Activated CD4-positive, alpha-beta T cell treated with anti-CD3 and anti-CD28 coated beads for 1 hour (primary cell): ENCODE data around the gene CYSLTR2.
A peak's percentile ranks its signal among the peaks of the same experiment; 100 is the strongest.

Experiments used
- DNase-seq: peaks from one replicate; pipeline ENCODE4 v3.0.0-alpha.2; 2020

CYSLTR2 gene

DNA sequence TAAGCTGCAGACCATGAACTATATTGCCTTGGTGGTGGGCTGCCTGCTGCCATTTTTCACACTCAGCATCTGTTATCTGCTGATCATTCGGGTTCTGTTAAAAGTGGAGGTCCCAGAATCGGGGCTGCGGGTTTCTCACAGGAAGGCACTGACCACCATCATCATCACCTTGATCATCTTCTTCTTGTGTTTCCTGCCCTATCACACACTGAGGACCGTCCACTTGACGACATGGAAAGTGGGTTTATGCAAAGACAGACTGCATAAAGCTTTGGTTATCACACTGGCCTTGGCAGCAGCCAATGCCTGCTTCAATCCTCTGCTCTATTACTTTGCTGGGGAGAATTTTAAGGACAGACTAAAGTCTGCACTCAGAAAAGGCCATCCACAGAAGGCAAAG is 53.7 kb downstream of the CYSLTR2 start:
- DNase-seq, result no peak

DNA sequence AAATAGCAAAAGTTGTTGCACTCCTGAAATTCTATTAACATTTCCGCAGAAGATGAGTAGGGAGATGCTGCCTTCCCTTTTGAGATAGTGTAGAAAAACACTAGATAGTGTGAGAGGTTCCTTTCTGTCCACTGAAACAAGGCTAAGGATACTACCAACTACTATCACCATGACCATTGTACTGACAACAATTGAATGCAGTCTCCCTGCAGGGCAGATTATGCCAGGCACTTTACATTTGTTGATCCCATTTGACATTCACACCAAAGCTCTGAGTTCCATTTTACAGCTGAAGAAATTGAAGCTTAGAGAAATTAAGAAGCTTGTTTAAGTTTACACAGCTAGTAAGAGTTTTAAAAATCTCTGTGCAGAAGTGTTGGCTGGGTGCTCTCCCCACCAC is 55.0 kb downstream of the CYSLTR2 start:
- no peak for DNase-seq

DNA sequence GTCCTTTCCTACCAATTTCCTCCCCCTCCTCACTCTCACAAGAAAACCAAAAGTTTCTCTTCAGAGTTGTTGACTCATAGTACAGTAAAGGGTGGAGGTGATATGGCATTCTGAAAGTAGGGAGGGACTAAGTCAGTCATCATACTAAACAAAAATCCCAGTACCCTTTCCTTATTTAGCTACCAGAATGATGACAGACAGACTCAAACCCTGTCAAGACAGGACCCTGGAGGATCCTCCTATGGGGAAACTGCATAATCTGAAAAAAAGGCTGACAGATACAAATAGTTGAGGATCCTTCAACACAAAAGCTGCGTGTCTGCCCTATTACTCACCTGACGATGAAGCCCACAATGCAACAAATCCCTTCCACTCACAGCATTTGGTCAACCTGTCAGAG is 55.5 kb downstream of the CYSLTR2 start:
- DNase-seq, result no peak

DNA sequence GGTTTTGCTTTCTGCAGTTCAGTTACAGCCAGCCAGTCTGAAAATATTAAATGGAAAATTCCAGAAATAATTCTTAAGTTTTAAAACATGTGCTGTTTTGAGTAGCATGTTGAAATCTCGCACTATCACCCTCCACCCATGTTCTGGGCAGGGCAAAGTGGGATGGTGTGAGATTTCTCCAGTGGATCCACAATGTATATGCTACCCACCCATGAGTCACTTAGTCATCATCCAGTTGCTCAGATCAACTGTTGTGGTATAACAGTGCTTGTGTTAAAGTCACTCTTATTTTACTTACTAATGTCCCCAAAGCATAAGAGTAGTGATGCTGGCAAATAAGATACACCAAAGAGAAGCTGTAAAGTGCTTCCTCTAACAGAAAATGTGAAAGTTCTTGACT is 56.4 kb downstream of the CYSLTR2 start:
- DNase-seq, result no peak

DNA sequence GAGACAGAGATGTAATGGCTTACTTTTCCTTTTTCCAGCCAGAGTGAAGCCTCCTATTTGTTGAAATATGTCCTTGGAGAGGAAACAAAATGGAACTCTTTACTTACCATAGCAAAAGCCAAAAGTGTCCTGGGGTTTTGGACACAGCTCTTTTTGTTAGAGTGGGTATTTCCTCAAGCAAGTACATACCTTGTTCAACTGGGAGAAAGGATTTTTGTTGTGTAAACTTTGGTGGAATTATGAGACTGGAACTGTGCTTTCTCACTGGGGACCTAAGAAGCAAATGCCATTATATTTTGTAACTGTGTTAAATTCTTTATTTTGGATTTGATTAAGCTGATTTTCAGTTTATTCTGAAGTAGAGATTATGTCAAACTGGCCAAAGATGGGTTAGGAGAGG is 58.4 kb downstream of the CYSLTR2 start:
- no peak for DNase-seq

DNA sequence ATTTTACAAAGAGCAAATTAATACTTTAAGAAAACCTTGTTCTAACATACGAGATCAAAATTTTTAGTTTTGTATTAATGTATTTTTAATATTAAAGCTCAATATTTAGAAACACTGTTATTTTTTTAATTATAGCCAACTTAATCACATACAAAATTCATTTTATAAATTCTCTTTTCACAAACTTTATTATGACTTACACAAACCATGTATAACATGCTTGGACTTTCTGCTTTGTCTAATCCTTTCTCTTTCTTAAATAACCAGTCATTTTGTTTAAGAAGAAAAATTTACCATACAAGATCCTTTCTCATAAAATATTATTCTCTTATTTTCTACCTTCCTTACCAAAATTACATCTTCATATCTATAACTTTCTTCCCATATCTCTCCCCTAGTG is 62.2 kb downstream of the CYSLTR2 start:
- DNase-seq, result no peak

DNA sequence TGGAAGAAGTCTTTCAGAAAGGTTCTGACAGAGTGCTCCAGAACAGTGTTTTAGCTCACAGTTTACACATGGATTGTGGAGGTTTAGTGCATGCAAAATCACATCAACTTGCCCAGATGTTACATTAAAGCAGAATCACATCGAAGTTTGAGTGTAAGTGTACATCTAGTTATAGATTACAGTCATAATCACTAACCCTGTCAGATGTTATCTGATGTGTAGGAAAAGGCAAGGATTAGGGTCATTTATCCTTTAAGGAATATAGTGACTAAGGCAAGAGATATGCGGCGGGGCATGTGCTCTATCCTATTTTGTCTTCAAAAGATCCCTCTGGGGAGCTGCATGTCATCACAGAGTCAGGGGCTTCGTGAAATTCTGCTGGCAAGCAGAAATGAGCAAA is 66.9 kb downstream of the CYSLTR2 start:
- no peak for DNase-seq

DNA sequence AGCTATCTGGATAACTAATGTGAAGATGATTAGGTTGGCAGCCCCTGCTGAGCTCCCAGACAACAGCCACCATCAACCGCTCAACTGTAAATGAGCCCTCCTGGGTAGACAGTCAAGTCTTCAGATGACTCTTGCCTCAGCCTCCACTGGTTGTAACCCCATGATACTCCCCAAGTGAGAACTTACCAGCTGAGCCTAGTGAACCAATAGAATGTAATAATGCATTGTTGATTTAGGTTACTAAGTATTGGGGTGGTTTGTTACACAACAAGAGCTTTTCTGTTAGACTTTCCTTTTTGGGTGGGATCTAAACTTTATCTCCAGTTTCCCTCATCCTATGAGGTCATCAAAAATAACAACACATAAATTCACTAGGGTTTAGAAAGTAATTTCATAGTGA is 69.4 kb downstream of the CYSLTR2 start:
- DNase-seq, result no peak

DNA sequence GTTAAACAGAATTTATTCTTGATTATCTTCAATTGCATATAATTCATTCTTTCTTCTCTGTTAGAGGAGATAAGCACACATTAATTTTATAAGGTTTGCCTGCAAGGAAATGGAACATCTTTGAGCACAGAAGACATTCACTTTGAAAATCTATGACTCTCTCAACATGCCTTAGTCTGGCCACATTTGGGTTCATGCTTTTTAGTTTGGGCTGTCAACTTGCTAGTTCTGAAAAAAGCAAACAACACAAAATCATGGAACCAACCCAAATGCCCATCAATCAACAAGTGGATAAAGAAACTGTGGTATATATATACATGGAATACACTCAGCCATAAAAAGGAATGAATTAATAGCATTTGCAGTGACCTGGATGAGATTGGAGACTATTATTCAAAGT is 71.5 kb downstream of the CYSLTR2 start:
- no peak for DNase-seq

DNA sequence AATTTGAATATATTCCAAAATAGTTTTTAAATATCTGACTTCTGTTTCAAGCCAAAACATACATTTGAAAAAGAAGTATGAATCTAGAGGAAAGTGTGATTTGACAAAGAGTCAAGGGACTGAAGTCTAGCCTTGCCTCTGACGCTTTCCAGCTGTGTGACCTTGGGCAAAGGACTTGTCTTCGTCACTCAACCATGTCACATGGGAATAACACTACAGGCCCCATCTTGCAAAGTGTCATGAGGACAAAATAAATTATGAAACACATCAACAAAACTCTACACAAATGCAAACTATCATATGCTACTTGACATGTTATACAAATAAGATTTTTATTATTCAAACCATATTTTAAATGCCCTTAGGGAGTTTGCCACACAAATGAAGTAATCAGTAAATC is 73.0 kb downstream of the CYSLTR2 start:
- DNase-seq, result no peak

DNA sequence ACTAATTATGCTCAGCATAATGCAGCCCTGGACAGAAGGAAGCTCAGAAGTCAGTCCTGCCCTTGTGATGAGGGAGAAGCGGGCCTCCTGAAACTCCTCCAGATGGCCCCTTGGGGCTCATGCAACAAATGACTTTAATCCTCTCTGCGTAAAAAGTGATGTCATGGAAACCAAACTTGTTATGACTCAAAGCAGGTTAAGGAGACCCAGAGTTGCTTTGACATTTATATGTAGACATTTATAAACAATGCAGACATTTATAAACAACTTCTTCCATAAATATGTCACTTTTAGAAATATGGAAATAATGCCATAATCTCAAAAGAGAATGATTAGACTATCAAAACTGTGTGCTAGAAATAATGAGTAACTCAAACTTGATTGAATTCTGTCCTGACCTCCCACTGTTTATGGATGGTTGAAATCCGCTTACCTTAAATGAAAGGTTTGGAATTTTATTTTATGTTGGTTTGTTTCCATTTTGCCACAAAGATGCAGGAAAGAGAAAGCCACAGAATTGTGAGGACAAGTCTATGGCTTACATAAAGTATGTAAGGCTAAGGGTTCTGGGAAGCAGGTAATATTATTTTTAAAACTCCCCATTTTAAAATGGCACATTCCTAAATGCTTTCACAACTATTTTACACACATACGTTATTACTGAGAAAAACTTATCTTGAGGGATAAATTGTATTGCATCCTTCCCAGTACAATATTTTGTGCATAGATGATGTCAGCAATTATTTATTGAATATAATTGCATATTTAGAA is 73.7 kb downstream of the CYSLTR2 start:
- no peak for DNase-seq

DNA sequence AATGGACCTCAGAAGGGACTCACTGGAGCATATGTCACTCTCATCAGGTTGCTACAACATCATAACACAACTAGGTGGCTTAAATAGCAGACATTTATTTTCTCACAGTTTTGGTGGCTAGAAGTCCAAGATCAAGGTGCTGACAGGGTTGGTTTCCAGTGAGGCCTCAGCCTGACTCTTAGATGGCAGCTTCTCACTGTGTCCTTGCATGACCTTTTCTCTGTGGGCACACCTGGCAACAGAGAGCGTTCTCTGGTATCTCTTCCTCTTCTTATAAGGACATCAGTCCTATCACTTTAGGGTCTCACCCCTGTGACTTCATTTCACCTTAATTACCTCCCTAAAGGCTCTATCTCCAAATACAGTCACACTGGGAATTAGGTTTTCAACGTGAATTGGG is 74.5 kb downstream of the CYSLTR2 start:
- no peak for DNase-seq

DNA sequence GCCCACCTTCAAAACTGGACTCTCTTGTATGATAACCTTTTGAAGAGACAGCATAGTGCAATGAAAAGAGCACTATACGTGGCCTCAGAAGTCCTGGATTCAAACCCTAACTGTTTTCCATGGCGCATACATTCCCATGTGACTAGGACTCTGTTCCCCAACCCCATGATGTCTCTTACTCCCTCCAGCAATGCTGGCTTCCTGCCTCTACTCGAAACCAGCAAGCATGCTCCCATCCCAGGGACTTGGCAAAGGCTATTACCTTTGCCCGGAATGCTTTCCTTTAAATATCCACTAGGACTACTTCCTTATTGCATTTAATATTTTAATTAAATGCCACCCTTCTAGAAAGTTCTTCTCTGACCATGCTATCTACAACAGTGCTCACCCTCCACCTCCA is 75.1 kb downstream of the CYSLTR2 start:
- no peak for DNase-seq

DNA sequence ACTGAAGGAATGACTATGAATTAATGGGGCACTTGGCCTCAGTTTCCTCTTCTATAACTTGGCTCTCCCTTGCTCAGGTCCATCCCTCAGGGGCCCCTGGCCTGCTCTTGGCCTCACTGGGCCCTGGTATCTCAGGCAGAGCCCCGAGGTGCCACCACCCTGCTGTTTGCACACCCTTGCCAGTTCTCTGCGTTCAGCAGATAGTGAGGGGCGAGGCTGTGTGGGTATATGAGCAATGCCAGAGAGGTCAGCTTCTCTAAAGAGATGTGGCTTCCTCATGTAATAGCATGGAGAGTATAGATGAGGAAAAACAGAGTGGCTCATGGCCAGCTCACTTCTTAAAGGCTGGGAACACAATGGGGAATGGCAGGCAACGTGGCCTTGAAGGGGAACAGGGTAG is 76.1 kb downstream of the CYSLTR2 start:
- no peak for DNase-seq

DNA sequence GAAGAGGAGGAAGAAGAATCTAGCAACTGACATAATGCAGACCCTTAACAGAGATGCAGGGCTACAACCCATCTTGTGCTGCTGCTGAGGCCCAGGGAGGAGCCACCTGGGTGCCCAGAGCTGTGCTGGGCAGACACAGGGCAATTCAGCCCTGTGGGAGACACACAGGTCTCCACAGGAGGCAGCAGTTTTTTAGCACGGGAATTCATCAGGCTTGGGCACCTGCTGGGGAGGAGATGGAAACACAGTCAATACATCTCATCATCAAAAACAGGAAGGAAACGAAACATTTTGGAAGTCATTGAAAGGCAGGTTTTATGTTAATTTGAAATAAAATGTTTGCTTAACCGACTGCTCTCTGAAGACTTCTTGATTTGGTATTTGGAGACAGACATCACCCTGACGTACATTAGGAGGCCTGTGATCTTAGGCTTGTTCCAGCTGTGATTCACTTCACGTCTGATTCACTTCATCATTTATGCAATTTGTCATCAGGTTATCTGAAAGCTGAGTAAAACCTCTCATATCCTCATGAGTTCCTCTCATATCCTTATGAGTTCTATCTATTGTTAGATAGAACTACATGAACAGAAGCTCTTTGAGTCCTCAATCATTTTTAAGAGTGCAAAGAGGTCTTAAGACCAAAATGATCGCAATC is 77.4 kb downstream of the CYSLTR2 start:
- DNase-seq, result no peak

DNA sequence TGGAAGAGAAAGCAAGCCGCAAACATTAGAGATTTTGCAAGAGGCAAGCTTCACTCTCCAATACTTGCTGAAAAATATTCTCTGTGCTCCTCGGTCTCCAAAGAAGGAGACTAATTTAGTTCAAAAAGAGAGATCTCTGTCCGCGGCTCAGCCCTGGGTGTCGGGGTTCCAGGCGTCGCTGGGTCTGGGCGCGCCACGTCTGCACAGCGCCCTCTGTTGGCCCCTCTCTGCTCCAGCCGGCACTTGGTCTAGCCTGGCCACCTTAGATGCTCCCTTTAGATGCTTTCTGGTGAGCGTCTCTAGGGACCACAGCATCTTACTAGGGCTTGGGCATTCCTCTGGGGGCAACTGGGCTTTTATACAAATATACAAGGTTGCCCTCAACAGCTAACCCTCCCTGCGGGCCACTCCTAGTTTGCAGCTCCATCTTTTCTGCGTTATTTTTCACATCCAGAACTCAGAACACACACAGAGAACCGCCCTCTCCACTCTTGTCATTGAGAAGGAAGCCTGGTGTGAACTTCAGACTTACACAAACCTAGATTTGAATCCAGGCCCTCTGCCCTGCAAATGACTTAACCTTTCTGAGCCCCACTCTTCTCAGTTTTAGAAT is 78.3 kb downstream of the CYSLTR2 start:
- DNase-seq, result peak; percentile 42

DNA sequence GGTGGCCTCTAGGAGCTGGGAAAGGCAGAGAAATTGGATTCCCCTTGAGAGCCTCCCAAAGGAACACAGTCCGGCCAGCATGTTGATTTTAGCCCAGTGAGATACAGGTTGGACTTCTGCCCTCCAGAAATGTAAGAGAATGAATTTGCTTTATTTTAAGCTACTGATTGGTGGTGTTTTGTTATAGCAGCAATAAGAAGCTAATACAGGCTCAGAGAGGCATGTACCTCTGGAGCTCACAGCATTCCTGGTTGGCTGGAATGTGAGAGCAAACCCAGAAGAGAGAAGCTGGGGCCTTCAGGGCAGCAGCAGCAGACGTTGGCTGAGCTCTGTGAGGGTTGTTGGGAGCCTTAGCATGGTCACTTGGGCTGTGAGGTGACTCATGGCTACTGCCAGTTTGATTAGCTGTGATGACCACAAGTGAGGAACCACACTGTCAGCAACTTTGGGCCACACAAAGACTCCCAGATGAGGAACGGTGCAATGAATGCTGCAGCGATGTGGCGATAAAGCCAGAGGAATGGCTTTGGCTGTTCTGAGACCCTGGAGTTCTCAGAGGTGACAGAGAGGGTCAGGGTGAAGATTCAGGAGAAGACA is 80.1 kb downstream of the CYSLTR2 start:
- DNase-seq, result no peak

DNA sequence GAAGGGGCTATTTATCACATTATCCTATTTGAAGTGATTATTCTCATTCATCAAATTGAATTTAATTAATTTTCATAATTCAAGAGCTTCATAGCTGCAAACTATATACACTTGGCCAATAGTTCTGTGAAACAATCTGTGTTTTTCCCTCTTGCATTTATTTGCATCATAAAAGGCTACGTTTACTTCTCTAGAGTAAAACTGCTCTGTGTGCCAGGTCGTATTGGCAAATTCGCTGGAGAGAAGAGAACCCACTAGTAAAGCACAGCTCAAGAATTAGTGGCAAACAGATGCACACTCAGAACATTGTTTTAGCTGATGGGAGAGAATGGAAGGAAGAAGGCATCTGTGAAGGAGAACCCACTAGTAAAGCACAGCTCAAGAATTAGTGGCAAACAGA is 81.8 kb downstream of the CYSLTR2 start:
- DNase-seq, result no peak

DNA sequence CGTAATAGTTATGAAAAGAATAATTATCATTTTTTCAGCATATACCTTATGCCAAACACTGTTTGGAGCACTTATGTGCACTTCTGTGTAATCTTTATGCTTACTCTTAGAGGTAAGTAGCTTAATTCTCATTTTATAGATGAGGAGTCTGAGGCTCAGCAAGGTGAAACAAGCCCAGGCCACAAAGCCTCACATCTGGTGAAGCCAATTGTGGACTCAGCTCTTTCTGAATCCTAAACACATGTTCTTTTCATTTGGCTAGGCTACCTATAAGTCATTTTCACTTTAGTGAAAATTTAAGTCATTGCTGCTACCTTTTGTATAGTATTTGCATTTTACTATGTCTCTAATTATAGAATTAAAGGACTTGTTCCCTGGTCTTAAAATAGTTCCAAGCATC is 84.0 kb downstream of the CYSLTR2 start:
- DNase-seq, result no peak

DNA sequence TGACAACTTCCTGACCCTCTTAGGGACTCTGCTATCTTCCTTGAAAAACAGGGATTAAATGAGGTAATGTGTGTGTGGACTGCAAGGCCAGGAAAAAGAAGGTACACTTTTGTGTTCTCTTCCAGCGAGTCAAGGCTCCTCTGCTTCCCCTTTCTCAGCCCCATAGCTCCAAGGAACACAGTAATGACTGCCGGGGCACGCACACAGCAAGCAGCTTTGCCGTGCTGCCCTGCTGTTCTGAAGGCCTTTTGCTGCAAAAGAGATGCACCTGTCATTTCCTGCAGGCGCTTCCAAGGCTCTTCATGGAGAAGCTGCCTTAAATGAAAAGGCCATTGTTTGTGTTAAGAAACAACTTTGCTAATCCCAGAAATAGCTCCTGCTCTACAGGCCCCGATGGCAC is 84.6 kb downstream of the CYSLTR2 start:
- DNase-seq, result no peak

DNA sequence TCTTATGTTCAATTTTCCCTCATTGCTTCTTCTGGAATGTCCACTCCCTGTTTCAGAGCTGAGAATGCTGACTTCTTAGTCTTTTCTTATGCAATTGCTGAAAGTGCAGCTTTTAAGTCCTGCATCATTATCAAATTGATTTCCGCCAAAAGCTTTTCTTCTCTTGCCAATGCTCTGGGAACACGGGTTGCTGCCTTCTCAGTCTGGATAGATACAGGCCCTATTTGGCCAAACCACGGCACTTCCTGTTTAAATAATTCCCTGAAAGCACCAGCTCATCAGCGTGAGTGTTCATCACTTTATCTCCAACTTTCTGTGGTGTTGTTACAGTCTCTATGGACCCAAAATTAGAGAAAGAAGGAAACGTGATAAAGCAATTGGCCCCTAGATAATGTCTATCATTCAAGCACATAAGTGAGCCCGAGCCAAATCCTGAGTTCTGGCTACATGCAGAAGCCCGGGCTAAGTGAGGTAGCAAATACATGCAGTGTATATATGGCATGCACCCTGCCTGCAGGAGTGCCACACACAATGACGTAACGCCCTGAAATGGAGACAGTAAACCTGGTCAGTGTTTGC is 85.7 kb downstream of the CYSLTR2 start:
- no peak for DNase-seq

DNA sequence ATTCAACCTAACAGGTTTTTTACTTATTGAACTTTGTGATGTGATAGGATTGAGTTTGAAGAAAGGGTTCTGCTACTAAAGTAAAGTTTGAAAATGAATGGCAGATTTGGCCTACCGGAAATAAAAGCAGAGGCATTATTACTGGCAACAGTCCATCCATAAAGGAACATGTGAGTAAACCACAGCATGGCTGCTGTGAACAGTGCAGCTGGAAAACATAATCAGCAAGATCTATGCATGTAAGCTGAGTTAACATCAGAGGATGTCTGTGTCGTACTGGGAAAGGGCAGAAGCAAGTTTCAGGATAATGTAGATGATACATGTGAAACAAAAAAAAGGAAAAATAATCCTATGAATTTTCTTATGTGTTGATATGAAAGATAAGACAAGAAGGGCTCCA is 87.6 kb downstream of the CYSLTR2 start:
- DNase-seq, result no peak

DNA sequence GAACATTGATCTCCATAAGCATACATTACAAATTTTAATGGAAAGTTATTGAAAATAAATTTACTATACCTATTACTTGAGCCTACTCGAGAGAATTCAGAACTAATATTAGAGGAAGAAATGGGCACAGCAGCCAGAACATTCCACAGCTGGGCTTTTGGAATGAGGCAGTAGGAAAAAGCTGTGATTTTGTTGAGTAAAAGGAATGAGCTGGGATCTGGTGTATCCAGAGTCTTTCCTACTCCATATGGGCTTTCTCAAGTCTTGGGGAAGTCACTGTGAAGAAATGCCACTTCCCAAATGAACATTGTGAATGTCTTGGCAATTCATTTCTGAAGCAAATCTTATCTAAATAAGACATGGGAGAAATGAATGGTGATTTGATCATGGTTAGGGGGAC is 93.1 kb downstream of the CYSLTR2 start:
- DNase-seq, result no peak

DNA sequence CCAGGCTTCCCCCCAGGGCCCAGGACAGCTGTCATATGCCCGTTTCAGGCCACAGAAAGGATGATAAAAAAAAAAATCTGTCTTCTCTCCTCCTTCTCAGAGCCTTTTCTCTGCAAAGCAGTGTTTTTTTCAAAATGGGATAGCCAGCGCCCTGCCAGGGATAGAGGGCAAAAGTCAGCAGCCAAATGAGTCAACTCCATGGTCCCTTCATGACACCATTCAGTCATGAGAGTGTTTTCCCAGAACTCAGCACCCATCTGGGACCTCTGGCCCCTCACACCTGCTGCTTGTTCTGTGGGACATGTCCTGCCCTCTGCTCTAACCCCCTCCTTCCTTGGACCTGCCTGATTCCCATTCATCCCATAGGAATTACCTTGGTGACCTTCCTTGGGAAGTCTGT is 95.0 kb downstream of the CYSLTR2 start:
- no peak for DNase-seq
